Raji (cell line): ENCODE measurements around the gene HAUS7.

Experiments
- POLR2A ChIP-seq: IDR thresholded peaks from 2 replicates; pipeline ENCODE4 v1.6.1; 2011; ENCODE audit warnings: low read depth, low read length, control low read depth; ENCODE audit not compliant: insufficient read depth

The HAUS7 gene

GRCh38 chrX:153423652-153424051 lies 46.7 kb downstream of the HAUS7 start:
- no peak for TF ChIP-seq POLR2A

DNA sequence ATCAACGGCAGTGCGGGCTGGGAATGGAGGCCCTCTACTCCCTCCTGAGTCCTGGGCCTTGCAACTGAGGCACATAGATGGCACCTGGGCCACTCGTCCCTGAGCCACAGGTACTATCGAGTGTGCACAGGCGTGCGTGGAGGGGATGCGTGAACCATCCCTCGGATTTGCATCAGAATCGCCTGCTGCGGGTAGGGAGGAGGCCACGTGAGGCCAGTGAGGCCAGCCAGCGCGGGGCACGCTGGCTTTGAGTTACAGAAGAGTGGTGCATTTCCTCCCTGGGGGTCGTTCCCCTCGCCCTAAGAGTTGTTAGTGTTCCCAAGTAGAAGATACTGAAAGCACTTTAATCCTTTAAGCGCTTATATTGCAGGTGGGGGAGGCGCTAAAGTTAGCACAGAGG lies 48.5 kb downstream of the HAUS7 start:
- TF ChIP-seq POLR2A, result no peak

- TF ChIP-seq POLR2A, result no peak
Measured at GRCh38 chrX:153420851-153421599, 49.4 kb downstream of the HAUS7 start.

DNA sequence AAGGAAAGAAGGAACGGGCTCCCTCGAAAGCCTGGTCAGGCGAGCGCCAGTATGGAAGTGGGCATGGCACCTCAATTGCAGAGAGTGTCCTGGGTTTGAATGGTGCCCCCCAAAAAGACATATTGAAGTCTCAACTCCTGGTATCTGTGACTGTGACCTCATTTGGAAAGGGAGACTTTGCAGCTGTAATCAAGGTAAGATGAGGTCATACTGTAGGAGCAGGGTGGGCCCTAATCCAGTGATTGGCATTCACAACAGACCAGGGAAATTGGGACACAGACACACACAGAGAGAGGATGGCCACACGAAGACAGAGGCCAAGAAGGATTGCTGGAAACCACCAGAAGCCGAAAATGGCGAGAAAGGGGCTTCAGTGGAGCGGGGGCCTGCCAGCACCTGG lies 52.7 kb downstream of the HAUS7 start:
- no peak for TF ChIP-seq POLR2A

DNA sequence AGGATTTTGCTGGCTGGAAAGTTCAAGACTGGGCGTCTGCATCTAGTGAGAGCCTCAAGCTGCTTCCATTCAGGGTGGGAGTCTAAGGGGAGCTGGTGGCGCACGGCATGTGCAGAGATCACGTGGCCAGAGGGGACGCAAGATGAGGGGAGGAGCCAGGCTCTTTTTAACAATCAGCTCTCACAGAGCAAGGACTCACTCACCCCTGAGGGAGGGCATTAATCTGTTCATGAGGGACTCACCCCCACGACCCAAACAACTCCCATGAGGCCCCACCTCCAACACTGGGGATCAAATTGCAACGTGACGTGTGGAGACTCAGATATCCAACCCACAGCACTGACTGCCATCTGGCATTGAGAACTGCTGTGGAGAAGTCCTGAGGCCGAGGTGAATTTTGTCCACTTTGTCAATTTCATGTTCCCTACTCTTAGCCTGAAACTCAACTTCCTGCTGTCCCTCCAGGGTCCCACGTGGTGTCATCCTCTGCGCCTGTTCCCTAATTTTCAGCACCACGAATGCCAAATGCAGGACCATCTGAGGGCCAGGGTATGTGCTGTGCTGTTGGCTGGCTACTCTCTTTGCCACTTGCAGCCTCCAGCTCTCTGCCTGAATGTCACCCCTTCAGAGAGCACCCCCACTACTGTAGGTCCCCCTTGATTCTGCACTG lies 53.5 kb downstream of the HAUS7 start:
- TF ChIP-seq POLR2A, result no peak

DNA sequence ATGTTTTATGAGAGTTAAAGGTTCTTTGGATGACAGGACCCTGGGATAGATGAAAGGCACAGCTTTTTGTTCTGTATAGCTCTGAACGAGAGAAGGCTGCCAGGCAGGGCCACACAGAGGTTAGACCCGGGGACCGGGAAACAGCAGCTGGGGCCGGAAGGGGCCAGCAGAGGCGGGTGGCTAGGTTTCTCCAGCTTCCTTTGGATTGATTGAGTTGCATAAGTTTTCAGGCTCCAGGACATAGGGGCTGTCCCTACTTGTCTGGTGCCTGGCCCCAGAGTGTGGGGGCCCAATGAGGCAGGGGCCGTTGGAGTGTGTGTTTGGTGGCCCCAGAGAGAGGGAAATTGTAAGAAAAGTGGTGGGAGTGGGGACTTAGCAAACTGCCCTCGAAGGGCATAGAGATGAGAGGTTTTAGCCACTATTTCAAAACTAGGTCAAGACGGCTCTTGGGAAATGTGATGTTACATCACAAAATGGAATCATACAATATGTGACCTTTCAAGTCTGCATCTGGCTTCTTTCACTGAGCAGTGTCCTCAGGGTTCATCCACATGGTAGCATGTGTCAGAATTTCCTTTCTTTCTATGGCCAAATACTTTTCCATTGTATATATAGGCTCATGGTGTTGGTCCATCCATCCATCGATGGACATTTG lies 55.4 kb downstream of the HAUS7 start:
- TF ChIP-seq POLR2A, result no peak

- TF ChIP-seq POLR2A, result no peak
Measured at GRCh38 chrX:153413731-153414130, 56.6 kb downstream of the HAUS7 start.

DNA sequence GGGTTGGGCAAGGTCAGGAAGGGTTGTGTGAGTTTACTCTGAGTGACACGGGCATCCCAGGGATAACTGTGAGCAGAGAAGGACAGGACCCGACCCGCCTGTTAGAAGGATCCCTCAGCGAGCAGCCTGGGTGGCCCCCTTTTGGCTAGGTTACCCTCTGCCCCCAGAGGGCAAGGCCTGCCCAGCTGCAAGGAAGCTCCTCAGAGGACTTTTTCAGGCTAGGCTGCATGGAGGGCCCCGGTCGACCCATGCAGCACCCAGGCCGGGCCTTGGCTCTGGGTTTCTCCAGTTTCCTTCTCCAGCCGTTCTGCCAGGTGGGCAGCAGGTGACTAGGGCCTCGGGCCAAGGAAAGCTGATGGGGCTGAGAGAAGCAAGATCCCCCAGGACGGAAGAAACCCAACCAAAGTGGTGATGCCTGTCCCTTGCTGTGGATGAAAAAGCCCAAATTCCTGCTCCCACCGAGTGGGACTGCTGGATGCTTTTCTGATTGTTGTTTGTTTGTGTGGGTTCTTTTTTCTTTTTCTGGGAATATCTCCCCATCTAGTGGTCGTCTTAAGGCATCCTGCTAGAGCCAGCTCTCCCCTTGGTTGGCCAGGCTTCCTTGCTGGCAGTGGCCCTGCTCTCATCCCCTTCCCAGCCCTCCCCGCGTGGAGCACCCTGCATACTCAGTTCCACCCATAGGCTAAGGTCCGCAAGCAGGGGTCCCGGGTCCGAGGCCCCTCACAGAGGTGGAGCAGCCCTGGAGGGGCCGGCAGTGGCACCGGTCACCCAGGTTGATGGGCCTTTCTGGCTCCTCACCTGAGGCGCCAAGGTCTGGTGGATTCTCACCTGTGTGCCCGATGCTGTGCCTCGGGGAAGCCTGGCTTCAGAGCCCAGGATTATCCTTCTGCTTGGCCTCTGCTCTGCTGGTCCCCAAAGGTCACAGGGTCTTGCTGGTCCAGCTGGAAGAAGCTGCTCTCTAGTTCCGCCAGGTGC lies 57.3 kb downstream of the HAUS7 start:
- TF ChIP-seq POLR2A, result no peak

- TF ChIP-seq POLR2A, result no peak
Measured at GRCh38 chrX:153411988-153412574, 58.3 kb downstream of the HAUS7 start.

DNA sequence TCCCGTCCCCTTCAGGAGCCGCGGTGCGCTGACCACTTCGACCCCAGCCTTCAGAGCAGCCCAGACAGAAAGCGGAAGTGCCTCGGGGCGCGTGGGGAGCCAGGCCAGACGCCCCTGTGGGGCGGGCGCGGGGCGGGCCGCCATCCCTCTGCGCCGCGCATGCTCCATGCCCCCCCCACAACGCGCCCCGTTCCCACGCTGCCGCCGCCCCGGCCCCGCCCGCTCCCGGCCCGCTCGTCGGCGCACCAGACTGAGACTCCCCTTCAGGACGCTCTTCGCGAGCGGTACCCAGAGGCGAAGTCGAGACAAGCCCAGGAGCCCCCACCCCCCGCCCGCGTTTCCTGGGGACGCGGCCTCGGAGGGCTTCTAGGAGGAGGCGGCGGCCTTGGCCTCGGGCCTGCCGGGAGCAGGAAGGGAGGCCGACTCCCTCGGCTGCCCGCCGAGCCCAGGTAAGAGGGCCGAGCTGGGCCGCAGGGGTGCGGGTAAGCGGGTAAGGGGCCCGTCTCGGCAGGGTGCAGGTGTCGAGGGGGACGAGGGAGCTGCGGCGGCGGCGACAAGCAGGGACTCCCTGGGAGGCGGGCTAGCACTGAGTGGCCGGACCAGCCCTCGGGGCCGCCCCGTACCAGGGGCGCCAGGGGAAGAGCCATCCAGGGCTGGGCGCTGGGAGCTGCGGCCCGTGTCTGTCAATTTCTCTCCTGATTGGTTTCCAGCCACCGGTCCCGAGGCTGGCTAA lies 59.0 kb downstream of the HAUS7 start, which contains the start of gene ZFP92:
TSS of gene ZFP92 (plus strand) at position 218 of the 733 bp plus-strand sequence. CDS start 6,851 bp downstream, outside the sequence.
- TF ChIP-seq POLR2A, result no peak

DNA sequence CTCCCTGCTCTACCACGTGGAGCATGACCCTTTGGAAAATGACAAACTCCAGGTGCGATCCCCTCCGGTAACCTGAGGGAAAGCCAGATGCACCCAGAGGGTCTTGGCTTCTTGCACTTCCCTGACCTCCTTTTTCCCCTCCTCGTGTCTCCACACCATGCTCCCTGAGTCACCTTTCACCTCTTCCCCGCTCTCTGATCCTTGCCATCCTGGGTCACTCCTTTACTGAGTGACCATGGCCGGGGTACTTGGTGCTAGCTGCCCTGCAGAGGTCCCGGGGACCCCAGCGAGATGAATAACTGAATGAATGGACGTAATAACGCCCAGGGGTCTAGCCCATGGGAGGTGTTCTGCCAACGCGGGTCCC lies 59.5 kb downstream of the HAUS7 start:
- no peak for TF ChIP-seq POLR2A

DNA sequence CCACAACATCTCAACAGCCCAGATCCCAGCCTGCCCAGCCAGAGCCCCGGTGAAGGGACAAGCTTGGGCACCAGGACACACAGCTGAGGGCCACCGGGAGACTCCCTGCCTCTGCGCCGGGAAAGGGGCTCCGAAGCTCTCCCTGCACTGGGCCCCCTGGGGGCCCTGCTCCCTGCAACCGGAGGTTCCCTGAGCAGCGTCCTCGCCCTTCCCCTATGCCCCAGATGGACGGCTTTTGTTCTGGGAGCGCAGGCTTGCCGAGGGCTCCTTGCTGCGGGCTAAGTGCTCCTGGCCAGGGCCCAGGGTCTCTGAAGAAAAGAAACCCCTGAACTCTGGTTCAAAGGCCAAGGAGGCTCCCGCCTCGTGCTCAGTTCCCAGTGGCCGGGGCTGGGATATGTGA lies 60.0 kb downstream of the HAUS7 start:
- TF ChIP-seq POLR2A, result no peak

DNA sequence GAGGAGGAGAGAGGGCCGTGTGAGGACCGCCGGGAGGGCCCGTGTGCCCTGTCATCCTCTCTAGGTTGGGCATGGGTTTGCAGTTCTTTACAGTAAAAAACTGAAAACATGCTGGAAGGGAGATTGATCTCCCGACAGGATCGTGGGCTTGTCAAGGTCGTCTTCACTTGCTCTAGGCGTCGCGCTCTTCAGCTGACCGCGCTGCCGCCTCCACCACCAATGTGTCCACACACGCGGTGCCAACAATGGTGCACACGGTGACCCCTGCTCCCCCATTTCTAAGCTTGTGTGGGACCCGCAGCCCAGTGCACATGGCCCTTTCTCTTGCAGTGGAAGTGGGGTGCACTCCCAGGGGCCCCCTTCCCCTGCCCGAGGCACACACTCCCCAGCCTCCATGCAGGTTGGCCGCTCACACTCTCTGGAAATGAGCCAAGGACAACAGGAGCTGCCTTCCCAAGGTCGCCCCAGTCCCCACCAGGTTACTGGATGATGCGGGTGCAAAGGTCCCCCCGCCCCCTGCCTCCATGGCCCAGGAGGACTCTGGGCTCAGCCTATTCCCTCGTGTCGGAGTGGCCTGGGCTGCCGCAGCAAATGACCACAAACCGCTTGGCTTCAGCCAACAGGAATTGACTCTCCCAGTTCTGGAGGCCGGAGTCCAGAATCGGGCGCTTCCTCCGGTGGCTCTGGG lies 60.8 kb downstream of the HAUS7 start:
- no peak for TF ChIP-seq POLR2A
